ENCODE data around the gene ACD. TPM values are rescaled to one million over a fixed set of nuclear protein-coding genes. Genes with fewer than 3 reads are reported as not detected.
"Not testable (repeated sequence)": the region's sequence is repeated elsewhere in the genome, so short reads cannot be mapped to it uniquely, and the experiment has no call there.

ACD gene
- total RNA-seq: 39.1 and 41.1 TPM in 2 replicates

GRCh38 chr16:67659675-67660563 is at the start of gene ACD:
ACD (minus strand) TSS chr16:67660260; CDS start chr16:67660220, 40 bp downstream.
- intact Hi-C loops (cut with micrococcal nuclease): loop anchor here (1.0 to 10.0 kb wide), 8 partner anchors 8 to 415 kb away; partner anchors contain the start of genes ATP6V0D1, CARMIL2, CENPT and CTCF

GRCh38 chr16:67709050-67709449 is 49.0 kb upstream of the ACD start:
- intact Hi-C loops (cut with micrococcal nuclease): no loop called here

DNA sequence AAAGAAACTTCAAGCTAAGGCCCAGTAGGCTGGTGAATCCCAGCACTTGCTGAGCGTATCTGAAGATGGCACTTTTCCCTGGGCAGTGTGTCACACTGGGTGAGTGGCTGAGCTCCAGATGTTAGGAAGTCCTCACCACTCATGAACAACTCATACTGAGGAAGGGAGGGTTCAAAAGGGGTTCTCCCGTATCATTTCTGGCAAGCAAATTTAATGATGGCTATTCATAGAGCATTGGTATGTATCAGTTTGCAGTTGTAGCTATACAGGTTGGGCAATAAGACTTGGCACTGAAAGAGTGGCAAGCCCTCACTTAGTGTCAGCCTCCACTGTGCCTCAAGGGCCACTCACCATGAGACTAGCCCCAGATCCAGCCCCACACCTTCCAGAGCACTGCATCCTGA is 48.3 kb upstream of the ACD start:
- intact Hi-C loops (cut with micrococcal nuclease): no loop called here

DNA sequence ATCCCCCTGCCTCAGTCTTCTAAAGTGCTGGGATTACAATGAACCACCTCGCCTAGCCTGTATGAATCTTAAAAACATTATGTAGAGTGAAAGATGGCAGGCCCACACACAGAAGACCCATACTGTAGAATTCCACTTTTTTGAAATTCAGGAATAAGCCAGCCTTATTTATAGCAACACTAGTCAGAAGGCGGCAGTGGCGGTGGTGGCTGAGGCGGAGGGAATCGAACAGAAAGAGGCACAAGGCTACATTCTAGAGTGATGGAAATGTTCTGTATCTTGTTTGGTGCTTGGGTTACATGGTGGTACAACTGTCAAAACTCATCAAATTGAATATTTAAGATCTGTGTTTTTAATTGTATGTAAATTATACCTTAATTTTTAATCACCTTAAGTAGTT is 47.7 kb upstream of the ACD start:
- intact Hi-C loops (cut with micrococcal nuclease): no loop called here

GRCh38 chr16:67707210-67707609 is 47.1 kb upstream of the ACD start:
- intact Hi-C loops (cut with micrococcal nuclease): no loop called here

DNA sequence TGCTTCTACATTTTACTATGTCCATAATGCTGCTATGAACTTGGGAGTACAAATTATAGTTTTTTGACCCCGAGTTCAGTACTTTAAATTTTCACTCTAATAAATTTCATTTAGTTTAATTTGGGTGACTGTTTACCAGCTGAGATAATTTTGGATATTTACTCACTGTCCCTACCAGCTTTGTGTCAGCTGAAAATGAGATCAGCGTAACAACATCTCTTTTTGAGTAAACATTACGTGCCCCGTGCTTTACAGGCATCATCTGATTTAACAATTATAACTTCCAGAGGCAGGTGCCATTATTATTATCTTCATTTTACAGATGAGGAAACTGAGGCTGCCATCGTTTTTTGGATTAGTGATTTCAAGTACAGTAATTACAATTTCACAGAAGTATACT is 44.0 kb upstream of the ACD start:
- intact Hi-C loops (cut with micrococcal nuclease): no loop called here

- intact Hi-C loops (cut with micrococcal nuclease): no loop called here
These were observed 43.6 kb upstream of the ACD start for GRCh38 chr16:67703626-67704025.

DNA sequence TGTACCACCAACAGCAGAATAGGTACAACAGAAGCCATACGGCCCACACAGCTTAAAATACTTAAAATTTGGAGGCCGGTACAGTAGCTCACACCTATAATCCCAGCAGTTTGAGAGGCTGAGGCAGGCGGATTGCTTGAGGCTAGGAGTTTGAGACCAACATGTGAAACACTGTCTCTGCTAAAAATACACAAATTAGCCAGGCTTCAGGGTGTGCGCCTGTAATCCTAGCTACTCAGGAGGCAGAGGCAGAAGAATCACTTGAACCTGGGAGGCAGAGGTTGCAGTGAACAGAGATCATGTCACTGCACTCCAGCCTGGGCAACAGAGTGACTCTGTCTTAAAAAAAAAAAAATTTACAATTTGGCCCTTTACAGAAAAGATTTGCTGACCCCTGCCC is 42.1 kb upstream of the ACD start:
- intact Hi-C loops (cut with micrococcal nuclease): no loop called here

DNA sequence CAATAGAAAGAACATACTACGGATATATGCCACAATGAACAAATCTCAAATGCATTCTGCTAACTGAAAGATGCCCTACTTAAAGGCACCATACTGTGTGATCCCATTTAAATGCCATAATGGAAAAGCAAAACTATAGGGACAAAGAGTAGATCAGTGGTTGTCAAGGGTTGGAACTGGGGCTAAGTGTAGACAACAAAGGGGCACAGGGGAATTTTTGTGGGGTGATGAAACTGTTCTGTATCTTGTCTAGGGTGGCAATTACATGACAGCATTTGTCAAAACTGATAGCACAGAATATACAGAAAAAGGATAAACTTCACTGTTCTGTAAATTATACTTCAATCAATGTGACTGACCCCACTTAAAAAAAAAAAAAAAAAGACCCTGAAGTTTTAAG is 41.4 kb upstream of the ACD start:
- intact Hi-C loops (cut with micrococcal nuclease): no loop called here

DNA sequence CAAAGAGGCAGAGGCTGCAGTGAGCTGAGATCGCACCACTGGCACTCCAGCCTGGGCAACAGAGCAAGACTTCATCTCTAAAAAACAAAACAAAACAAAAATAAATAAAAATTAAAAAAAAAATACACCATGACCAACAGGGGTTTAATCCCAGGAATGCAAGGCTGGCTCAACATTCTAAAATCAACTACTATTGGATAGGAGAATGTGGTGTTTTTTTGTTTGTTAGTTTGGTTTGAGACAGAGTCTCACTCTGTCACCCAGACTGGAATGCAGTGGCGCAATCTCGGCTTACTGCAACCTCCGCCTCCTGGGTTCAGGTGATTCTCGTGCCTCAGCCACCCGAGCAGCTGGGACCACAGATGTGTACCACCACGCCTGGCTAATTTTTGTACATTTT is 39.2 kb upstream of the ACD start:
- intact Hi-C loops (cut with micrococcal nuclease): no loop called here

DNA sequence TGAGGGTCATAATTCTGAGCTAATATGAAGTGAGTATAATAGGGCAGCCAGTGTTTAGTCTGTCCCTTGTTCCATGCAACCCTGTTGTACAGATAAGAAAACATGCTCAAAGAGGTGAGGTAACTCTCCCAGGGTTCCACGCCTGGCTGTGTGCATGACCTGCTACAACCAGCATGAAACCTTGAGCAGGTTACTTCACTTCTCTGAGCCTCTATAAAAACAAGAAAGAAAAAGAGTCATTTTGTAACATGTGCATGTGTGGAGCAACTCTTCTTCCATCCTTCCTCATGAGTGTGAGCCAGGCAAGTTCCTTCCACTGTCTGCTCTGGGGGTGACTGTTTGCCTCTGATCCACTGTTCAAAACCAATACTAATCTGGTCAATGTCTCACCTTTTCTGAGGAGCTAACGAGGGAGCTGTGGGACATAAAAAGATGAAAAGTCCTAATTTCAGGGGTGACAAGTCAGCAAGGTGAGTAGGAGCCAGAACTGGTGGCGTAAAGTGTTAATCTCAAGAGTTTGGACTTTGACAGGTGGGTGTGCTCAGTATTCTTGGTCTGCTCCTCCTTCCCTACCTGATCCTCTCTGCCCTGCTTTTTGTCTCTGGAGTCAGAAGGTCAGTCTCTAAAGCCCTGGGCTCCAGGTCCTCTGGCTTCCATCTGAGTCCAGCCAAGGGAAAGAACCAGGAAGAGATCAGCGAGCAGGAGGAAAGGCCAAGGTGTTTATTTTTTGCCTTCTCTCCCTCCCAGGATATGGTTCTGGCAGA is 37.5 kb upstream of the ACD start:
- intact Hi-C loops (cut with micrococcal nuclease): no loop called here

DNA sequence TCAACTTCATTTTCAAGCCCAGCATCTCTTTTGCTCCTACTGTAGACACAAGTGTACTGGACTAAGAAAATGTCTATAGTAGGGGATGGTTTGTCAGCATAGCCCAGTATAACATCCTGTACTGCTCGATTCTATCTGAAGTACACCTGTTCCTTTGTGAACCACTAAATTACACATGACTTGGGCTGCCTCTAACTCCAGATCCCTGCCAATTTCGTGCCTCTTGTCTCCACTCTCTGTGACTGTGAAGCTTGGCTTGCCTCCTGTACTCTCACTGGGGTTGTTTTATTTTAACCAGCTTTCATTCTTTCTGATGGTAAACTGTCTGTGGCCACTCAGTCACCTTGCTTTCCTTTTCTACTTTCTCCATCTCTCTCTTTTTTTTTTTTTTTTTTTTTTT is 34.6 kb upstream of the ACD start:
- intact Hi-C loops (cut with micrococcal nuclease): no loop called here

- intact Hi-C loops (cut with micrococcal nuclease): not testable (repeated sequence)
These were observed 33.6 kb upstream of the ACD start for GRCh38 chr16:67693517-67694285.

- intact Hi-C loops (cut with micrococcal nuclease): no loop called here
These were observed 25.5 kb upstream of the ACD start for GRCh38 chr16:67685388-67686112.

GRCh38 chr16:67683767-67684166 is 23.7 kb upstream of the ACD start:
- intact Hi-C loops (cut with micrococcal nuclease): no loop called here

GRCh38 chr16:67679935-67680897 is 20.2 kb upstream of the ACD start:
- intact Hi-C loops (cut with micrococcal nuclease): no loop called here

DNA sequence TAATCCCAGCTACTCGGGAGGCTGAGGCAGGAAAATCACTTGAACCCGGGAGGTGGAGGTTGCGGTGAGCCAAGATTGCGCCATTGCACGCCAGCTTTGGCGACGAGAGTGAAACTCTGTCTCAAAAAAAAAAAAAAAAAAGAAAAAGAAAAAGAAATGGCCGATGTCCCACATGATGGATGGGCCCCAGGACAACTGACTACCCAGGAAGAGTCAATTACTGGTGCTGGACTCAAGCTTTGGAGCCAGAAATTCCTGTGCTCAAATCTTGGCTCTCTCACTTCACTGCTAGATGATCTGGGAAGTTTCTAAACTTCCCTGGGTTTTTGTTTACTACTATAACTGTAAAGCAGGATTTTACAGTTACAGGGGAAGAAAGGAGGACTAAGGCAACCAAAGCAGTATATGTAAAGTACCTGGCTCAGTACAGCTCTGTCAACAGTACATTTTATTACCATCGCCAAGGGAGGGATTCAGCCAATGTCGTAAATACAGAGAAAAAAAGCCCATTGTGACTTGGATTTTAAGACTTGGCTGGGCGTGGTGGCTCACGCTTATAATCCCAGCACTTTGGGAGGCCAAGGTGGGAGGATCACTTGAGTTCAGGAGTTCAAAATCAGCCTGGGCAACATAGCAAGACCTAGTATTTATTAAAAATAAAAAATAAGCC is 18.4 kb upstream of the ACD start:
- intact Hi-C loops (cut with micrococcal nuclease): no loop called here

- intact Hi-C loops (cut with micrococcal nuclease): no loop called here
These were observed 17.7 kb upstream of the ACD start for GRCh38 chr16:67677712-67678111.

DNA sequence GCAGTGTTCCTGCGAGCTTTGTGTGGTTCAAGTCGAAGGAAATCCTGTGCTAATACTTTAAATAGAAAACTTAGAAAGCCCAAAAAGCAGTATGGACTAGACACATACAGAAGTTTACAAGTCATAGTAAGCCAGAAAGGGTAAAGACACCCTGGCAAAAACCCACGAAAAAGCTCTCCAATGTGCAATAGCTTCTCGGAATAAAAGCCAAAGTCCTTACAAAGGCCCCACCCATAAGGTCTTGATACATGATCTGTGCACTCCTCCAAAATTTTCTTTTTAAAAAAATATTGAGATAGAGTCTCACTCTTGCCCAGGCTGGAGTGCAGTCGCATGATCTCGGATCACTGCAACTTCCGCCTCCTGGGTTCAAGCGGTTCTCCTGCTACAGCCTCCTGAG is 16.9 kb upstream of the ACD start:
- intact Hi-C loops (cut with micrococcal nuclease): no loop called here

Measured in T-helper 2 cell treated with Interferon-gamma antibody and Interleukin-4, amounts not matched to agents 100 ng/mL and 5 ng/mL, for 36 hours (primary cell).